GM12892 (cell line): Measurements from ENCODE around the gene TNP2.

Source experiments
- POLR2A ChIP-seq: IDR thresholded peaks from 2 replicates; pipeline ENCODE4 v1.6.1; 2011; ENCODE audit warnings: low read depth, low read length, control low read depth
- POLR2AphosphoS5 ChIP-seq: IDR thresholded peaks from 2 replicates; pipeline ENCODE4 v1.6.1; 2011; ENCODE audit warnings: low read depth, low read length, control low read depth

DNA sequence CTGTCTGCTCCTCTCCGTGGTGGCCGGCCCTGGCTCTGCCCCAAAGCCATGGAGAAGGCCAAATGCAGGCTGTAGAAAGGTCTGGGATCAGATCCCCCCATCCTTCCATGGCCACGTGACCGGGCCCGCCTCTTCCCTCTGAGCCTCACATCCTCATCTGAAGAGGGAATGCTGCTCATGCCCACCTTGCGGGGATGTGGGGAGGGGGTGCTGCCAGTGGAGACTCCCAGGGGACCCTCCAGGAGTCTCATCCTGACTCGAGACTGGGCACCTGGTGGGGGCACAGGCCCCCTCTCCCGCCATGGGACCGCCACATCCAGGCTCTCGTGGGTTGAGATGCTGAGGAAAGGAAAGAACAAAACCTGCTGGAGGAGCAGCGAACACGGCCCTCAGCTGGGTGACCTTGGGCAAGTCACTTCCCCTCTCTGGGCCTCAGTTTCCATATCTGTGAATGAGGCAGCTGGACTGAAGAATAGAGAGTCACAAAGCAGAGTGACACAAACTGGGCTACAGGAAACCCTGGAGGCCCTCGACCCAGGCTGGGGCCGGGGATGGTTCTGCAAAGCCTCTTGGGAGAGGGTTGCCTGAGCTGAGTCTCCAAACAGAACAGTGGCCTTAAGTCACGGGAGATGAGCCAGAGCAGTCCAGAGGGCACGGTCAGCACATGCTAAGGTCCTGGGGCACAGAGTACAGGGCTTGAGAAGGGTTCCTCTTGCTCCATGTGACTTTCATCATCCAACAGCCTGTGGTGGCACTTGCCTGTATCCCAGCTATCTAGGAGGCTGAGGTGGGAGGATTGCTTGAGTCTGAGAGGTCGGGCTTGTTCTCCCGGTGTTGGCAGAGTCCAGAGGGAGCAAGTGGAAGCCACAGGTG is 43.2 kb downstream of the TNP2 start:
- TF ChIP-seq POLR2A (no peak; the same call in none of the 2 replicates), POLR2AphosphoS5 (no peak)
